Activated T-cell treated with anti-CD3 and anti-CD28 coated beads, Interleukin-2, amount 50 U/mL, for 4 hours (primary cell): ENCODE measurements around the gene LIFR. TPM values are rescaled to one million over a fixed set of nuclear protein-coding genes. Genes with fewer than 3 reads are reported as not detected.

Experiments used
- ATAC-seq, 2 donors: fragments of 200-7000 bp; cut with Tn5 transposase; one replicate each; pipeline ENCODE4 v1.10.0; 2021
- DNase-seq: peaks from one replicate; pipeline ENCODE4 v3.0.0-alpha.2; 2020
- H3K27me3 Mint-ChIP-seq: one replicate; pipeline ENCODE4 v1.8.0; 2021; ENCODE audit warnings: low read depth, mixed read lengths
- H3K36me3 Mint-ChIP-seq: one replicate; pipeline ENCODE4 v1.8.0; 2022; ENCODE audit warnings: mixed read lengths; ENCODE audit not compliant: insufficient read depth
- H3K4me1 Mint-ChIP-seq: one replicate; pipeline ENCODE4 v1.8.0; 2021; ENCODE audit warnings: low read depth, mixed read lengths
- H3K4me3 Mint-ChIP-seq: one replicate; pipeline ENCODE4 v1.8.0; 2021; ENCODE audit warnings: mild to moderate bottlenecking, moderate library complexity, mixed read lengths
- H3K9me3 Mint-ChIP-seq: one replicate; pipeline ENCODE4 v1.8.0; 2021; ENCODE audit warnings: mixed read lengths
- total RNA-seq, 3 donors: library from RNA; stranded (reverse); gene quantifications; one replicate each; pipeline ENCODE4 v1.2.1, GENCODE V29; 2021

Gene LIFR
- total RNA-seq, 3 donors from 2014 or later, result 0.23 to 0.43 (median 0.24) TPM

DNA sequence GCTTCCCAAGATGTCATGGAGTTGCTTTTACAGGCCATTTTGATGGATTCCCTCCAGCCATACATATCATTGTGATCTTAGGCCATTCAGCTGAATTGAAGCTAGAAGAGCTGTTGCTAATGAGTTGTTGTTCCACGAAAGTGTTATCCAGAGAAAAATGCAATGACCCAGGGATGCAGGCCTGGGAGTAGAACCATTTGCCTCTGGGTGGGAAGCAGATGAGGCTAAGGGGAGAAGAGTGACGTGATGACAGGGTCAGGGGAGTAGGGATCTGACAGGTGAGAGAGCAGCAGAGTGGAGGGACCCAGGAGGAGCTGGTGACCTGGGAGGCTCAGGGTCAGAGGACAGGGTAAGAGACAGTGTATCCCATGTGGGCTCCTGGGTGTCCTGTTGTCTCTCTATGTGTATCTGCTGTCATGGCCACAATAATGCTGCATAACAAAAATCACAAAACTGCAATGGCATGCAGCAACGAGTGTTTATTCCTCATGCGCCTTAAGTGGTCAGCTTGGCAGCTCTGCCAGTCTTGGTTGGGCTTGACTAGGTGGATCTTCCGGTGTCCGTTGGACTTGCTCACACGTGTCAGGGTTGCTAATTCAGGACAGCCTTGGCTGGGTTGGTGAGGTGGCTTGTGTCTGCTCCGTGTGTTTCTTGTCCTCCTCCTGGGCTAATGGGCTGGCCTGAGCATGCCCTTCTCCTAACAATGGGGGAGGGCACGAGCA lies 90.6 kb downstream of the LIFR start:
- H3K27me3 Mint-ChIP-seq, result peaks cover 31% of the 10 kb centered on the region
- ATAC-seq (no peak), DNase-seq (no peak)
- H3K4me3 Mint-ChIP-seq, result no peak overlapping the region
- no peaks in the 10 kb centered on the region for H3K9me3 Mint-ChIP-seq
- no peaks in the 10 kb centered on the region for H3K4me1 Mint-ChIP-seq
- H3K36me3 Mint-ChIP-seq, result no peaks in the 10 kb centered on the region

DNA sequence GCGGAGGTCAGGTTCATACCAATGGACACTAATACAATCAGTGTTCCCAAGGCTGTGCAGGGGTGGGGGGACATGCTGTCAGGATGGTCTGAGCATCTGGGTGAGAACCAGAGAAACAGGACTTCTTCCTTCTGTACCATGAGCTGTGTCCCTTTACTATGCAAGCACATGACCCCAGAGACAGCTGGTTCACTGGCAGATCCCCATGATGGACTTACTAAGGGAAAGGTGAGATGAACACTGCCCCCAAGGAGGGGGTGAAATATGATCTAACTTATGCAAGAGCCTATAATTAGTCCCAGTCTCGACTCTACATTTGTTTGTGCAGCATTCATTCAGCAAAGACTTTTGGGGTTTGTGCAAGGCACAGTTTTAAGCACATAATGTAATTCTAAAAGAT lies 91.4 kb downstream of the LIFR start:
- ATAC-seq, result no peak
- H3K9me3 Mint-ChIP-seq, result no peaks in the 10 kb centered on the region
- DNase-seq, result no peak
- no peaks in the 10 kb centered on the region for H3K4me1 Mint-ChIP-seq
- no peak overlapping the region for H3K4me3 Mint-ChIP-seq
- no peaks in the 10 kb centered on the region for H3K36me3 Mint-ChIP-seq
- H3K27me3 Mint-ChIP-seq, result peaks cover 33% of the 10 kb centered on the region

DNA sequence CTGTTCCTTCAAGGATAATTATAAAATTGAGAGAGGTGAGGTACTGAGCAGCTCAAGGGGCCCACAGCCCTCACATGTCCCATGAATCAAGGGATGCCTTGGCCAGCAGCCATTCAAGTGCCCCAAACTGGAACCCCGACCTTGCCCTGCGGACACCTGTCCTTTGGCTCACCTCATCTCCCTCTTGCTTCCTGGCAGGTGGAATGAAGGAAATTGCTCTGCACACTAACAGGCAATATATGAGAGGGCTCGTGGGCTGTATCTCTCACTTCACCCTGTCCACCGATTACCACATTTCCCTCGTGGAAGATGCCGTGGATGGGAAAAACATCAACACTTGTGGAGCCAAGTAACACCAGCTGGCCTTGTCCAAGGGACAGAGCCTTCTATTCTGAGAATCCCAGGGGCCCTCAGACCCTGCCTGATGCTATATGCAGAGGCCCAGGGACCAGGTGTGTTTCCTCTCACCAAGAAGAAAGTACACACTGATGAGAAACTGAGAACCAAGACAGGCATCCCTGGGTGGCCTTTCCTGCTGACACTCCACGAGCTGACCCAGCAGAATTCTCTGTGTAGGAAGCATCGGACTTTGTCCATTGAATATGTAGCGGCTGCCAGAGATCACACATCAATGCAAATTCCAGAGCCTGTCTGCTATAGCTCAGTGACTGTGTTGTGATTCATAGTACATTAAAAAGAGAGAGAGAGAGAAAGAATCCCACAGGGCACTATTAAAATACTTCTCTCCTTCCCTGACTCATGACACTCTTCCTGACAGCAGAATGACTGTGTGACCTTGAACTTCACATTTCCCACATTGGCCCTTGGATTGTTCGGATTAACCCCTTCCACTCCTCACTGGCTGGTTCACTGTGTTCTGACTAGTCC lies 92.6 kb downstream of the LIFR start:
- Mint-ChIP-seq H3K36me3 (no peaks in the 10 kb centered on the region), H3K4me1 (no peaks in the 10 kb centered on the region), H3K4me3 (no peak overlapping the region), H3K9me3 (no peaks in the 10 kb centered on the region), H3K27me3 (peaks cover 39% of the 10 kb centered on the region)
- no peak for ATAC-seq
- DNase-seq, result no peak

DNA sequence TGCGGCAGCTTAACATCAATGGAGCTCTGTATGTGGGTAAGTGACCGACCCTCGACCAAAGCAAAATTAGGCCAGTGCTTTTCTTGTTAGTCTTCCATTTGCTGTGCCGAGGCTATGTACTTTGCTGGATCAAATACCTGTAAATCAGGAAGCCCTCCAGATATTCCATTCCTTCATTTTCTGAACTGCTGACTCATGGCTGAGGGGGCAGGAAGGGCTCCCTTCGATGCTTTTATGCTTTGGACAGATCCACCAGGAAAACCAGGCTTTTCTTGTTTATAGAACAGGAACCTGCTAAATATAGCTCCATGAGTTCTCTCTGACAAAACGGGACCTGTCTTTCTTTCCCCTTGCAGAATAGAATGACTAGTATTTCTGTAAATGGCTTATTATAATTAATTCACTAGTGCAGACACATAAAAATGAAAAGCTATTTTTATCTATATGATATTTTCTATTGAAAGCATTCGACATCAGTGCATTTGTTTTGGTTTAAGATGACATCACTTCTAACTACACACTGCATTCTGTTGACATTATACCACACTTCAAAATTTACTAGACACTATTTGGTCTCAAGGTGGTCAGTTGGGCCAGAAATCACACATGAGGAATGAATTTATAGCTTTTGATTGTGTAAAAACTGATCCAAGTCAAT lies 93.3 kb downstream of the LIFR start:
- Mint-ChIP-seq H3K36me3 (no peaks in the 10 kb centered on the region), H3K4me3 (no peak overlapping the region), H3K27me3 (peaks cover 39% of the 10 kb centered on the region), H3K9me3 (no peaks in the 10 kb centered on the region), H3K4me1 (no peaks in the 10 kb centered on the region)
- ATAC-seq (no peak), DNase-seq (no peak)

DNA sequence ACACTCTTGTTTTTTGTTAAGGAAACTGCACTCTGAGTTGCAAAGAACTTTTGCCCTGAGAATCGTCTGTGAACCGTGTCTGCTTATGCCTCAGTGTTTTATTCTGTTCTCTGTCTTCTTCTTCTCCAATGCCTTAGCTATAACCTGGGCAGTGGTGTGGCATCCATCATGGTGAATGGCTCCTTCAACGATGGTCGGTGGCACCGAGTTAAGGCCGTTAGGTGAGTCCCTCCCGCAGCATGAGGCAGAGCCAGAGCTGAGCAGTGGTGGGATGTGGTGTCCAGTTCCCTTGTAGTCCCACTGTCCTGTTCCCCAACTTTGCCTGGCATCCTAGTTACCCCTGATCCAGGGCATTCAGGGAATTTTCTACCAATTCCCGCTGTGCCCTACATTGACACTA lies 98.3 kb downstream of the LIFR start:
- H3K4me3 Mint-ChIP-seq, result no peak overlapping the region
- peaks cover 21% of the 10 kb centered on the region for H3K4me1 Mint-ChIP-seq
- H3K27me3 Mint-ChIP-seq, result peaks cover 64% of the 10 kb centered on the region
- H3K36me3 Mint-ChIP-seq, result no peaks in the 10 kb centered on the region
- DNase-seq (no peak), ATAC-seq (no peak)
- H3K9me3 Mint-ChIP-seq, result no peaks in the 10 kb centered on the region

DNA sequence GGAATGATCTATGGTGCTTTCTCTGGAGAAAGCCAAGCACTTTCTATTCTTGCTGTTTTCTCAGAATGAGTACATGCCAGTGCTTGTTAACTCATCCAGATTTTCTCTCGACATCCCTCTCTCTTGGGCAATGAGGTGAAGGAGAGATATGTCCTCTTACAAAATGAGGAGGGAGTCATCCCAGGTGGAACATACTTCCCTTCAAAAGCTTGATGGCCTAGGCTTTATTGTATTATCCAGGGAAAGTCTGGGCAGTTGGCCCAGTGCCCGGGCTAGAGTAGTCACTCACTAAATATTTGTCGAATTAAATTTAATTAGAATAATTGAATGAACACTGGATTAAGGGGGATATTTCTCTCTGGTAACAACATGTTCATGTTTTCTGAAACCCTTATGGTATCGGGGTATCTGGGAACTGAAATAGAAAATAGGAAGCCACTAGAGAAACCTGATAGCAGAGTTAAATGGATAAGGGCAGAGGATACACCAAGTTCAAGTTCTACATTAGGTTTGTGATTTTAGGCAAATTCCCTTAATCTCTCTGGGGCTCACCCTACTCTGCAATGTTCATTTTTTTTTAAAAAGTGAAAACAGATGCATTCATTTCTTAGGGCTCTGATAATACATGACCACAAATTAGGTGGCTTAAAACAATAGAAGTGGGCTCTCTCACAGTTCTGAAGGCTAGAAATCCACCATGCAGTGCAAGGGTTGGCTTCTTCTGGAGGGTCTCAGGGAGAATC lies 99.6 kb downstream of the LIFR start:
- Mint-ChIP-seq H3K4me3 (no peak overlapping the region), H3K27me3 (peaks cover 61% of the 10 kb centered on the region), H3K9me3 (no peaks in the 10 kb centered on the region), H3K4me1 (peaks cover 29% of the 10 kb centered on the region), H3K36me3 (no peaks in the 10 kb centered on the region)
- no peak for ATAC-seq
- DNase-seq, result no peak

DNA sequence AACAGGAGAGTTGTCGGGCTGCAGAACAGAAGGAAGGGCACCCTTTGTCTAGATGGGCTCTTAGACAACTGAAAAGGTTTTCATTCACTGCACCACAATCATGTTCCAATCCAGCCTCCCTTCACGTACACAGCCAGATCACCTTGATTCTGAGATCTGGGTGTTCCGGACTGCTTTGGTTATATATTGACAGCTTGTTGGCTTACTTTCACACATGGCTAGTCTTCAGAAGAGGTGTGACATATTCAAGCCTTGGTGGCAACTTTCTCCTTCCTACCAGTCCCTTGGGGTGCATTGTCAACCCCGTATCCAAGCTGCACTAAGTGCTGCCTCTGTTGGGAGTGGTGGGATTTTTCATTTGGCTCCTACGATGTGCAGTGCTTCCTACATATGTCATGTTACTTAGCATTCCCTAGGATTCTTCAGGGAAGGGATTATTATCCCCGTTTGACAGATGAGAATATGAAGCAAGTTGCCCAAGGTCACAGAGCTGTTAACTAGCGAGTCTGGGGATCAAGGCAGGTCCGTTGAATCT lies 100.6 kb downstream of the LIFR start:
- ATAC-seq, result no peak
- Mint-ChIP-seq H3K9me3 (no peaks in the 10 kb centered on the region), H3K27me3 (peaks cover 66% of the 10 kb centered on the region), H3K36me3 (no peaks in the 10 kb centered on the region), H3K4me3 (no peak overlapping the region), H3K4me1 (peaks cover 29% of the 10 kb centered on the region)
- no peak for DNase-seq

DNA sequence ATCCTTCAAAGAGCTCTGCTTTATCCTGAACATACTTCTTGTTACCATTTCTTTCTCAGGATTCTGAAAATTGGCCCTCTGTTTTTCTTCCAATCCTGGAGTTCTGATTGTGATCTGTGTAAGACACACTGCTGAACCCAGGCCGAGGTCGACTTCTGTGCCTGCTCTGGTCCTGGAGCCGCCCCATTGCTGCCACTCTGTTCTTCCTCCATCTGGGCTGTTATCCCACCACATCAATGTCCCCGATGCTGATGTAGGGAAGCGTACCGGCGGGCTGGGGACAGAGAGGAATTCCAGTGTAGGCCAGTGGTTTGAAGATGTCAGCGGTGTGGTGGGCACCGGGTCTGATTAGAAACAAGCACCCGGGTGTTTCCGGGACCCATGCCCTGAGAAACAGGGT lies 102.5 kb downstream of the LIFR start:
- Mint-ChIP-seq H3K9me3 (no peaks in the 10 kb centered on the region), H3K27me3 (peaks cover 73% of the 10 kb centered on the region), H3K36me3 (no peaks in the 10 kb centered on the region), H3K4me3 (peak overlapping the region; percentile 51), H3K4me1 (peaks cover 29% of the 10 kb centered on the region)
- no peak for DNase-seq
- ATAC-seq, result no peak

DNA sequence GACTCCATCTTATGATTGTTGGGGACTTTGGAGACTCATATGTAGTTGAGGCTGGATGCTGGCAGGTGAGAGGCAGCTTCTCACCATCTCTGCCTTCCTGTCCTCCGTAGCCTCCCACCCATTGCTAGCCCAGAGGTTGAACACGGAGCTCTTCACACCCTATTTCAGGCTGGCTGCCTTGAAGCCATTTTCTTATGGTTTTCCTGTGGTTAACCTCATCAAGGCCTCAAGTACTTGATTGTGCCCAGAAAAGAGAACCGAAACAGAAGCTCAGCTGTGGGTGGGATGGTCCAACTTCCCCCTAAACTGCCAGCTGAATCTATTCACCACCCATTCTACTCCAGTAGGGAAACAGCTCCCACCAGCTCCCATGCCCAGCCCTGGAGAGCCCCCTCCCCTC lies 102.9 kb downstream of the LIFR start:
- H3K27me3 Mint-ChIP-seq, result peaks cover 74% of the 10 kb centered on the region
- peak overlapping the region; percentile 51 for H3K4me3 Mint-ChIP-seq
- peaks cover 29% of the 10 kb centered on the region for H3K4me1 Mint-ChIP-seq
- DNase-seq (peak; percentile 9), ATAC-seq (peak; percentile 87 to 91)
- no peaks in the 10 kb centered on the region for H3K36me3 Mint-ChIP-seq
- no peaks in the 10 kb centered on the region for H3K9me3 Mint-ChIP-seq

DNA sequence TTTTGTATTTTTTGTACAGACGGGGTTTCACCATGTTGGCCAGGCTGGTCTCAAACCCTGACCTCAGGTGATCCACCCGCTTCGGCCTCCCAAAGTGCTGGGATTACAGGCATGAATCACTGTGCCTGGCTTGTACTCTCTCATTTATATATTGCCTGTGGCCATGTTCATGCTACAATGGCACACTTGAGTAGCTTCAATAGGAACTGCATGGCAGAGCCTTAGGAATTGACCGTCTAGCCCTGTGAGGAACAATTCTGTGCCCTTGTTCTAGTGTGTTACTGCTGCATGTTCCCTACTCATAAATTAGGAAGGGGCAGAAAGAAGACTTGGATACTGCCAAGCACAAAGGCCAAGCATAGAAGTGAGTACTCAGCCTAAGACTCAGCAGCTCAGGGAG lies 104.2 kb downstream of the LIFR start:
- H3K27me3 Mint-ChIP-seq, result peaks cover 75% of the 10 kb centered on the region
- ATAC-seq (no peak), DNase-seq (no peak)
- no peak overlapping the region for H3K4me3 Mint-ChIP-seq
- H3K36me3 Mint-ChIP-seq, result no peaks in the 10 kb centered on the region
- no peaks in the 10 kb centered on the region for H3K9me3 Mint-ChIP-seq
- H3K4me1 Mint-ChIP-seq, result peaks cover 29% of the 10 kb centered on the region

DNA sequence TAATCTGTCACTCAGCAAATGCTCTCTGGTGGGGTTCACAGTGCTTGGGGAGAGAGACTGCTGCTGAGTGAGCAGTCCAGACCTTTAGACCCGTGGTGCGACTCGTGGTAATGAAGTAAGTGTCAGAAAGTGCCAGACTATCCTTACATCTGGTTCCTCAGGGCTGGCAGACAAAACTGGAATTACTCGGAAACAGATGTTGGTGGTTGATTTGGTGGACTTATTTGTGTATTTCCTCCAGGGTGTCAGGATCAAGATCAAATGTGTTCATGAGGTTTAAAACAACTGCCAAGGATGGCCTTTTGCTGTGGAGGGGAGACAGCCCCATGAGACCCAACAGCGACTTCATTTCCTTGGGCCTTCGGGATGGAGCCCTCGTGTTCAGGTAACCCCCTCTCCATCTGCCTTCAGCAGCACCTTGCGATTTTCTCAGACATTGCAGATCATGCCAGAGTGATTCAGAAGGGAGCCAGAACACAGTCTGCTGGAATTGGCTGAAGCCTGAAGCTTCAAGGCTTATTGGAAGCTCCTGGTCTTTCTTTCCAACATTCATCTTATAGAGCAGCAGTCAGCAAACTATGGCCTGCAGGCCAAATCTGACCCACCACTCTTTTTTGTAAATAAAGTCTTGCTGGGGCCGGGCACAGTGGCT lies 105.2 kb downstream of the LIFR start:
- Mint-ChIP-seq H3K36me3 (no peaks in the 10 kb centered on the region), H3K9me3 (no peaks in the 10 kb centered on the region), H3K4me3 (no peak overlapping the region), H3K4me1 (peaks cover 29% of the 10 kb centered on the region), H3K27me3 (peaks cover 75% of the 10 kb centered on the region)
- ATAC-seq (no peak), DNase-seq (no peak)

DNA sequence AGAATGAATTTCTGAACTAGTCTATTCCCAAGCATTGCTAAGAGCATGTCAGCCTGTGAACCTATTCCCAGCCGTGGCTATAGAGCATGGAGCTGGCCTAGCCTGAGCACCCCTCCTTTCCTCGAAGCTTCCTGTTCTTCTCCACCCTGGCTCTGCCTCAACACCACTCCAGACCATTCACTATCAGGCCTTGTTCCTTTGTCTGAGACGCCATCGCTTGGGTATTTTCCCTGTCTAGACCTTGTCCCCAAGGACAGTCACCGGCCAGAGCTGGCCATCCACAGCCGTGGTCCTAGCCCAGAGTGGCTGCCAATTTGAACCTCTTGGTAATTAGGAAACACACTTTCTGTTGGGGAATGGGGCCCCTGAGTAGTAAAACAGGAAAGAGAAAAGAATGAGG lies 105.8 kb downstream of the LIFR start:
- Mint-ChIP-seq H3K4me3 (no peak overlapping the region), H3K4me1 (peaks cover 27% of the 10 kb centered on the region), H3K27me3 (peaks cover 73% of the 10 kb centered on the region), H3K9me3 (no peaks in the 10 kb centered on the region), H3K36me3 (no peaks in the 10 kb centered on the region)
- ATAC-seq (no peak), DNase-seq (no peak)

DNA sequence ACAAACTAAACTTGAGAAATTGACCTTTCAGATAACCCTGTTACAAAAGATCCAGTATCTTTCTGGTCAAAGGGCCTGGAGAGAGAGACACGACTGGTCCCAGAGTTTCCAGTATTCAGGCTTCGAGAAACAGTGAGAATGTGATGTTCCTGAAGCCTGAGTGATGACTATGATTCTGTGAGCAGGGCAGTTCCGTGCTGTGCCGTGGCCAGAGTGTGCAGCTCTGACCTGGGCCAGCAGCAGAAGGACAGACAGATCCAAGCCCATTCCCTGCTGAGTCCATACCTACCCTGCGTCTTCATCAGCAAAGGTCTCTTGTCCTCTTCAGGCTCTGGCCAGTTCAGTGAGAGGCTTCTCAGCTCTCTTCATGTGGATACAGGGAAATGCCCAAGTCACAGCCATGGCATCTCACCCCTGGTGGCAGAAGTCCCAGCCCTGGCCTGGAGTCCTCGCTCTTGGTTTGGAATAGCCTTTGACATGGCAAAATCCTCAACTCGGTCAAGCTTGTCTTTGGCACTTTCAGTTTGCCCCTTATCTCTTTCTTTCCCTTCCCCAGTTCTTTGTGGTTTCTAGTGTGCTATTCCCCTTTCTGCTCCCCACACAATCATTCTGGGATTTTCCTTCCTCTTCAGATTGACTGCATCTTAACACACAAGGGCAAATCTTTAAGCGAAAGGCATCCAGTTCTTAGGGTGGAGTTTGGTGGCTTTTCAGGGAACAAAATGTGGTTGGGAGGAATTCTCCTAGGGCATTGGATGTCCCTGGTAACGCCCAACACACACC lies 107.7 kb downstream of the LIFR start:
- Mint-ChIP-seq H3K4me1 (peaks cover 13% of the 10 kb centered on the region), H3K27me3 (peaks cover 72% of the 10 kb centered on the region), H3K36me3 (no peaks in the 10 kb centered on the region), H3K4me3 (no peak overlapping the region), H3K9me3 (no peaks in the 10 kb centered on the region)
- no peak for DNase-seq
- no peak for ATAC-seq
